ENCODE results near the gene ANXA3. TPM values are rescaled to one million over a fixed set of nuclear protein-coding genes. Genes with fewer than 3 reads are reported as not detected.

ANXA3 gene
- total and polyA plus RNA-seq, 2 donors (not counting 3 experiments of a cell fraction or from before 2014, with no cell fraction given), result 52.9 to 78.4 TPM

DNA sequence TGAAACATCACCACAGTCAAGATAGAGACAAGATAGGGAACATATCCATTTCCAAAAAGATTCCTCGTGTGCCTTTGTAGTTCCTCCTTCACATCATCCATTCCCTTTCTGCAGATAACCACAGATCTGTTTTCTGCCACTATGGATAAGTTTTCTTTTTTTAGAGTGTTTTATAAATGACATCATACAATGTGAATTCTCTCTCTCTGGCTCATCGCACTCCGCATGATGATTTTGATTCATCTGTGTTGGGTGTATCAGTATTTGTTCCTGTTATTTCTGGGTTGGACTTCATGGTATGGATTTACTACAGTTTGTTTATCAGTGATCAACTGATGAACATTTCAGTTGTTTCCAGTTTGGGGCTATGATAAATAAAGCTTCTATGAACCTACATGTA lies 23.2 kb upstream of the ANXA3 start:
- dilution Hi-C loops (cut with MboI; ENCODE audit: extremely low pct_ligation_motif_present, low sequenced_read_pairs), result no loop called here
- no TSS peak for BruUV-seq (replicated peaks)
- Histone ChIP-seq H4K20me1 (replicated peaks; ENCODE audit: control insufficient read depth, extremely low read depth, insufficient read depth, low read length) (no peaks in the 10 kb centered on the region), H3K4me3 (replicated peaks in 1 of 3; ENCODE audit: insufficient read depth in 1 of 3, low read depth in 1 of 3, low read length in 3 of 3) (no peak overlapping the region), H3K27me3 (ENCODE audit: control insufficient read depth in 2 of 2, insufficient read depth in 2 of 2, low read length in 2 of 2) (no peaks in the 10 kb centered on the region), H3K36me3 (ENCODE audit: control insufficient read depth in 2 of 2, extremely low read depth in 1 of 2, insufficient read depth in 2 of 2, low read length in 2 of 2) (no peaks in the 10 kb centered on the region), H3K4me1 (ENCODE audit: control insufficient read depth, extremely low read depth, insufficient read depth, low read length) (peaks cover 26% of the 10 kb centered on the region), H3K9me3 (replicated peaks; ENCODE audit: control insufficient read depth, insufficient read depth, low read length) (no peaks in the 10 kb centered on the region), H3K9me1 (replicated peaks; ENCODE audit: control insufficient read depth, extremely low read depth, insufficient read depth, low read length) (no peaks in the 10 kb centered on the region), H3K4me2 (ENCODE audit: insufficient read depth, low read length) (no peak overlapping the region), H2AFZ (ENCODE audit: low read depth, low read length) (no peak overlapping the region), H3K9ac (replicated peaks; ENCODE audit: extremely low read depth, insufficient read depth, low read length) (no peak overlapping the region), H3K79me2 (ENCODE audit: control insufficient read depth, insufficient read depth, low read length) (no peaks in the 10 kb centered on the region), H3K27ac (ENCODE audit: insufficient read depth, low read depth, low read length) (no peak overlapping the region)
- CTCF ChIA-PET, result no interaction called here
- intact Hi-C loops (cut with micrococcal nuclease), result loop anchor here (2.0 kb wide), 1 partner anchor 40 kb away; no protein-coding TSS in a partner anchor
- TF ChIP-seq FOS (IDR thresholded peaks at IDR 0.05; ENCODE audit: borderline replicate concordance, insufficient read depth, low read length), result no peak
- no peak for TF ChIP-seq MYC (IDR thresholded peaks at IDR 0.05; ENCODE audit: low read depth, low read length)
- TF ChIP-seq JUN (IDR thresholded peaks at IDR 0.05; ENCODE audit: borderline replicate concordance, insufficient read depth, insufficient read length, low read depth), result no peak
- TF ChIP-seq EZH2 (IDR thresholded peaks at IDR 0.05; ENCODE audit: borderline replicate concordance, low read depth, low read length, severe bottlenecking), result no peak
- no peak for TF ChIP-seq CTCF (IDR thresholded peaks at IDR 0.05; ENCODE audit: extremely low read depth in 1 of 2, insufficient read depth in 1 of 2, low read depth in 1 of 2, low read length in 2 of 2)
- no peak for TF ChIP-seq GATA2 (IDR thresholded peaks at IDR 0.05; ENCODE audit: insufficient read depth, insufficient read length, low read depth, low read length)
- TF ChIP-seq POLR2A (IDR thresholded peaks at IDR 0.05; ENCODE audit: low read depth, low read length), result no peak
- no peak for TF ChIP-seq POLR2AphosphoS5 (IDR thresholded peaks at IDR 0.05; ENCODE audit: insufficient read depth, low read depth, low read length)
- TF ChIP-seq, protein P1, sequence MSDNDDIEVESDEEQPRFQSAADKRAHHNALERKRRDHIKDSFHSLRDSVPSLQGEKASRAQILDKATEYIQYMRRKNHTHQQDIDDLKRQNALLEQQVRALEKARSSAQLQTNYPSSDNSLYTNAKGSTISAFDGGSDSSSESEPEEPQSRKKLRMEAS (IDR thresholded peaks at IDR 0.05; ENCODE audit: insufficient read depth, insufficient read length), result no peak
- no peak for FAIRE-seq
- POLR2A ChIA-PET, result no interaction called here
- no peak for DNase-seq (ENCODE audit: low read depth, low spot score)
